NCI-H2196 (cell line): ENCODE measurements around the gene COL13A1.

Experiments
- DNase-seq: peaks from one replicate; lab custom pipeline; 2025; ENCODE audit not compliant: unreplicated experiment; lab: John Stamatoyannopoulos, UW

The COL13A1 gene

DNA sequence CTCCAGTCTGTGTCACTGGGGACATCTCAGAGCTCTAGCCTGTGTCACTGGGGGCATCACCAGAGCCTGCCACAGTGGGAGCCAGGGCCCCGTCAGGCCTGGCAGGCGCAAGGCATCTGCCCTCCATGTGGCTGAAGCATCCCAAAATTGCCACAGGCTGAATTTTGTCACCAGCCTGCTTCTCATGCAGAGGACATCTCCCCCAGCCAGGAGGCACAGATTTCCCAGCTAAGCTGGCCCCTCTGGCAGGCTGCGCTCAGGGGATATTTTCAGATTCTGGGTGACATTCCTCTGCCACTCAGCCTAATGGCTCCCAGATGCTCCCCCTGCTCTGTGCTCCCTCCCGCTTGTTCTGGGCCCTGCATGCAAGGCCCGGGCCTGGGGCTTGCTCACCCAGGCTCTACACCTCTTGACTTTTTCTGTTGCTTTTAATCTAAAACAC lies 64.6 kb downstream of the COL13A1 start:
- DNase-seq = no peak

DNA sequence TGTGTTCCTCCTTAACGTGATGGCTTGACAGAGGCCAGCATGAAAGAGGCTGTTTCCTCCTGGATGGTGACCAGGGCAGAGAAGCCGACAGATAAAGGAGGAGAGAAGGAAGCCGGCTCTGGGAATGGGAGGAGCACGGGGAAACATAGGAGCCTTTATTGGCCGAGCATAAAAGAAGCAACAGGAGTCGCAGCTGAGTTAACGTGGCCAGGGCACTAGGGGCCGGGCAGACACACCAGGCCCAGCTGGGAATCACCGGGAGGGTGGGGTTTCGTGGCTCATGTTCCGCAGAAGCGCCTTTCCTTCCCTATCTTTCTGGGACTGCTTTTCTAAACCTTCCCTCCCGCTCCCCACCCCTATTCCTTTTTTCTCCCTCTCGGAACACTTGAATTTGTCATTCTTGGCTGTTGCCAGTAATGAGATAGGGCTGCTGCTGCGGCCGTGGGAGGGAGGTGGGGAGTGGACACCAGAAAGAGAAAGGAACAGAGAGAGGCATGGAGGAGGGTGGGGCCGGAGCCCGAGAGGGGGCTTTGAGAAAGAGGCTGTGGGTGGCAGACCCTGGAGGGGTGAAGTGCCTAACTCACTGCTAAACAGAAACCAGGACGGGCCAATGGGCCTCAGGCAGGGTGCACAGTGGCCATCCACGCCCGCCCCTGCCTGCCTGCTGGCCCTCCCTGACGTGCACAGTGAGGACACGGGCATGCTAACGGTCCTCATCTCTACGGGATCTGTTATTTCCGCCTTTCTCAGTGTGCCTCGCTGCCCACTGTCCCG lies 65.2 kb downstream of the COL13A1 start:
- DNase-seq = no peak

DNA sequence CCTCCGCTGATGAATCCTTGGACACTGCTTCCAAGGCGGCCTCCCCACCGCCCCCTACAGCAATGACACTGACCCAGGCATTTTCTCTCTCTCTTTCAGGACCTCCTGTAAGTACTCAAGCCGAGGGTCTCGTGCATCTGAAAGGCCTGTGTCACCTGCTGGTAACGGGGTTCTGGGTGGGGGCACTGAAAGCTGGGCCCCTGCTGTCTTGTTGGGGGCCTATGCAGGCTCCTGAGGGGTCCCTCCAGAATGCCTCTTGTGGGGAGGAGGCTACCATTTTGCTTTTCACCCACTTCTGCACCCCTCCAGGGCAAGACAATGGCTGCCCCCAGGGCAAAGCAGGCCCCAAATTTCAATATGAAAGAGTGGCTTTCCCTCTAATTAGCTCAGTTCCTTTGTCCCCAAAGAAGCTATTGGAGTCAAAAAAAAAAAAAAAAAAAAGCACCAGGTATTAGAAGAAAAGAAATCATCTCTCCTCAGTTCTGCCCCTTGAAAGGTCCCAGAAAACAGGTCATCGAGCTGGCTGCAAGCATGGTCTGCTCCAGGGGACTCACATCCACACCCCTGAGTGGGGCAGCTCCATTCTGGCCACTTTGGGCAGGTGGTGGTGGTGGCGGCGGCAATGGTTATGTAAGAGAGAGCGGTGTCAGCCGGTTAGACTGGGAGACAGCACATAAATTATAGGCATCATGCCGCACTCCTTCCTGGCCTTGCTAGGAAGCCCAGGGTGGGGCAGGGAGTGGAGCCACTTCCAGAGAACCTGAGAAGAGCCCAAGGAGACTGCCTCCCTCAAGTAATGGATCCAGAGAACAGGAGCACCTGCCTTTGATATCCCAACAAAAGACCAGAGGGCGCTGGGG lies 66.2 kb downstream of the COL13A1 start:
- no peak for DNase-seq

DNA sequence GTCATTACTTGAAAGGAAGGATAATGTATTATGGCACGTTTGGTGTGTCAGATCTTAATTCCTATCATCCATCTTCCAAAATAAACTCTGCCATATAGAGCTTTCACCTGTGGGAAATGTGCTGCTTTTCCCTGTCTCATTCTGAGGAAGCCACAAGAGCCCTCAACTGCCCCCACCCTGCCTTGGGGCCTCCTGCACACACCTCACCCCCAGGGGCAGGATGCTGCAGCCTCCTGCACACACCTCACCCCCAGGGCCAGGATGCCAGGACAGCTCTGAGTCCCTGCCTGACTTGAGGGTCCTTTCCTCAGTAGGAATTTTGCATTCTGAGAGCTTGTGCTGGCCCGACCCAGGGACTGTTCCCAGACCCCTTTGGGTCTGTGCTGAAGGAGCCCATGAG lies 67.1 kb downstream of the COL13A1 start:
- no peak for DNase-seq

DNA sequence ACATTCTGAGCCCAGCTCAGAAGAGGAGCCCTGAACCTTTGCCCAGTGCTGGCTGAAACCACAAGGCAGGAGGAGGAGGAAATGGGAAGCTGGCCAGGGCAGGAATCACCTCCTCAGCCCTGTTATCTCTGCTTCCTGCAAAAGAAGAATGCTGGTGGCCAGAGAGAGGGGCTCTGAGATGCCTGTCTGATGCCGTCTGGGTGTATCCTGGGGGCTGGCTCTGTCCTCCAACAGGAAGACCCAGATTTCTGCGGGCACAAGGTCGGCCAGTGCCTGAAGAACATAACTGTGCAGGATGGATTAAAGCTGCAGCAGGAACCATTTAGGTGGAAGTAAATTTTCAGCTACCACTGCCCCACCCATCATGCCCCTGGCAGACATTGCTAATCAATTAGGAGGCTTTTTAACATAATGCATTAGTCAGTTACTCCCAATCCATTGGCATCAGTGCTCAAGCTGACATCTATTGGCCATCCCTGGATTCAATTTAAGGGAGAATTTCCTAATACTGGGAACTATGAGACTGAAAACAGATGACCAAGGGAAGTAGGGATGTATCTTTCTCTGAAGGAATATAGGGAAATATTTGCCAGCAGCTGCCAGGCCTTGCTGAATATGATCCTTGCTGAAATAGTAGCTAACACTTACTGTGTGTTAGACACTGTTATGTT lies 67.7 kb downstream of the COL13A1 start:
- DNase-seq = no peak

DNA sequence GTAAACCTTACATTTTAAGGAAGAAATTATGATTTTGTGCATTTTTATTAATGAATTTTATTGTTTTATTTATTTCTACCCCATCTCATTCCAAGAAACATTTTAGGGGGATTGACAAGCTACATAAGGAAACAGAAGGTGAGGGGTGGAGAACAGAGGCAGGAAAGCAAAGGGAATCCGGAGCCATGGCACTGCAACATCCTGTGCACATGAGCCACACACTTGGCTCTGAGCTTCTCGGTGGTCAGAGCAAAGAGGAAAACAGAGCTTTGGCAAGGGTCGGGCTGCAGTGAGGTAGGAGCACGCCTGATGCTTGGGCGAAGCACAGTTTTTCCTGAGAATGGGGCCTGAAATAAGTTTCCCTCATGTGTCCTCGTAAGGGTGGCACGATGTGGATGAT lies 68.9 kb downstream of the COL13A1 start:
- no peak for DNase-seq

DNA sequence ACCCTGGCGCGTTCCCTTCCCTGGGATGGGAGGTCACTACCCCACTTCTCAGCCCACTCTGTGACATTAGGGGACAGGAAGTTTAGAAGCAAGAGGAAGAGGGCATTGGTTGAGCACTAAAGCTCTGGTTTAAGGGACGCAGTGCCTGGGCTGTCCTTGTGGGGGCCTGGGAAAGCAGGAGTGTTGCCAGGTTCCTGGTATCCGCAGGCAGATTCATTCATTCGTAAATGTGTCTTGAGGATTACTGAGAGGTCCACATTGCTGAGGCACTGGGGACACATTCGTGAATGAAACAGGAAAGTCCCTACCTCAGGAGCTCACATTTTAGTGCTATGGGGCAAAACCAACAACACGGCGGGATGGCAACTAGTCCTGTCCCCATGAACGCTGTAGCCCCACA lies 69.4 kb downstream of the COL13A1 start:
- DNase-seq = no peak

DNA sequence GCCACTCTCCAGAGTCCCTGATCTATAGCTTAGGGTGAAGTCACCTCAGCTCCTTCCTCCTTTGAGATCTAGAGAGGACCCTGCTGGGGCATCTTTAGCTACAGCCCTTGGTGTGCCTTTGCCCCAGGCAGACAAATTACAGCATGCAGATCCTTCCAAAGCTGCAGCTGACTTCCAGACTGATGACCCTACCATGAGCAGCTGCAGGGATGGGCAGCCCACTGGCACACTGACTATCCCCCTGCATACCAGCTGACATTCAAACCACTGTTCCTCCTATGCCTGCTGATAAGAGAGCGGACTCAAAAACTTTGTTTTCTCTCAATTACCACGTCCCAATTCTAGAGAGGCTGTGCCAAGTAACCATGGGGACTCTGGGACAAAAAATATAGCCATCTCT lies 70.6 kb downstream of the COL13A1 start:
- DNase-seq = no peak

DNA sequence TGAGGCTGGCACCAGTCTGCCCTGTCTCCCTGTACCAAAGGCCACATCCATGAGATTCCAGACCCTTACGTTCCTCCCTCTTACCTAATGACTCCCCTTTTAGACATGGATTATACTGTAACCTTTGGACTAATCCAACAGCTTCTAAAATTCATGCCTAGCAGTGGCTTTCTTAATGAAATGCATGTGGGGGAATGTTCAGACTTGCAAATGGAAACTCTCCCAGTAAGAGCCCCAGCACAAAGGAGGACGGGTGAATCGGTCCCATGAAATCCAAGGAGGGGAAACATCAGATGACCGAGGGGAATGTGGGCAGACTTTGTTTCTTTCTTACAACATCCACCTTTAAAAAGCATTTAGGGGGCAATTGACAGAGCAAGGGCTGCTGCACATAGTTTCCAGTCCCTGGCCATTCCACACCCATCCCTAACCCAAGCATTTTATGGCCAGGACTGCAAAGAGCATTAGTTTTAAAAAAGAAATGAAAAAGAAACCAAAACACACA lies 71.5 kb downstream of the COL13A1 start:
- DNase-seq = no peak

DNA sequence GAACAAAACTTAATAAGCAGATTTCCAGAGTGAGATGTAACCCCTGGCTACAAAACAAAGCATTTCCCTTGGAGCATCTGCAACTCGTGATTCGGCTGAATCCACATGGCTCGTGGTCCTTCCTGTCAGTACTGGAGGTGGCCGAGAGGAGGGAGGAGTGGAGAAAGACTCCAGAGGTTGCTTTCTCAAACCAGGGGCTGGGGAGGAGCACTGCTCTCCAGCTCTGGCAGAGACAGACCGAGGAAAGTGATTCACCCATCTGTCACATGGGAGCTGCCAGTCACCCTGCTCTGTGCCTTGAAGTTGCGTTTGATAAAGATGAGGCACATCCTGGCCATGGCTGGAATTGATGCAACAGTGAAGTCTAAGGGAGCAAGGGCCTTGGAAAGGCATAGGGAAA lies 72.7 kb downstream of the COL13A1 start:
- no peak for DNase-seq

DNA sequence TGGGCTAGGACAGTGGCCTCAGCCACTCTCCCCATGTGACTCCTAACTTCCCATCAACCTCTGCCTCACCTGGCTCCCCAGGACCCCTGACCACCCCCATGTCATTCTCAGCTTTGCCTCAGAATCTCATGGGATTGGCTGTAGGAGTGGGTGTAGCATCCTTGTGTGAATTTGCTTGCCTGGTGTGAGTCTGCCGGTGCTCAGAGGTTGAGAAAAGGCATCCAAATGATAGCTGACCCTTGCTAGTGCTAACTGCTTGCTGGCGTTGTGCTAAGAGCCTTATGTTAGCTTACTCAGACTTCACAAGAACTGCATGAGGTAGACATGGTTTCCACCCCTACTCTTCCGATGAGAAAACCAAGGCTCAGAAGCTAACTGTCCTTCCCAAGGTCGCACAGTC lies 74.2 kb downstream of the COL13A1 start:
- DNase-seq = no peak

DNA sequence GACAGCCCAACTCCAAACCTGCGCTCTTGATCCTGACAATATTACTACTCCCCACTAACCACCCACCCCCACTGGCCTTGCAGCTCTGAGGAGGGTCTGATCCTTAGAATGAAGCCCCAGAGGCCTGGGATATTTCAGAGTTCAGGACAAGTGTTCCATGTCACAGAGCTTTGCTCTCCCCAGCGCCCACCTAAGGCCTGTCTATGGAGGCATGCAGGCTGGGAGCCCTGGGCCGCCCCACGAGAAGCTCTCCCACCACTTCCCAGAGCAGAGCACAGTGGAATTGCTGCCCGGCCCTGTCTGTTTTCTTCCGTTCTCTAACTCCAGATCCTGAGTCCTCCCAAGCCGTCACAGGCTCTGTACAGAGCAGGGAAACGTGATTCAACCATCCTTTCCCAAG lies 74.6 kb downstream of the COL13A1 start:
- DNase-seq = no peak

DNA sequence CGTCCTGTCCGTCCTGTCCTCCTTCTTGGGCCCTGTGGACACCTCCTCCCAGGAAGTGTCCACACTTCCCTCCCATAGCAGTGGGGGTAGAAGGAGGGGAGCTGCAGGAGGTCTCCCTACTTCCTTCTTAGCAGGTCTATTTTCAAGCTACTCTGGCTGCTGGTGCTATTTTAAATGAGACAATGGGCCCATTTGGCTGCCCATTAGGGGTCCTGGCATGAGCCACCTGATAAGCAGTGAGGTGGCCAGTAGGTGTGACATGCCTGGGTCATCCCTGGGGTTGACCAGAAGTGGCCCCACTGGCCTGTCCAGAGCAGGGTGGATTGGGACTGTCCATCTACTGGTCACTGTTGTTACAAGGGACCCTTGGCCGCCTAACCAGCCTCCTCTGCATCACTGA lies 75.2 kb downstream of the COL13A1 start:
- no peak for DNase-seq

DNA sequence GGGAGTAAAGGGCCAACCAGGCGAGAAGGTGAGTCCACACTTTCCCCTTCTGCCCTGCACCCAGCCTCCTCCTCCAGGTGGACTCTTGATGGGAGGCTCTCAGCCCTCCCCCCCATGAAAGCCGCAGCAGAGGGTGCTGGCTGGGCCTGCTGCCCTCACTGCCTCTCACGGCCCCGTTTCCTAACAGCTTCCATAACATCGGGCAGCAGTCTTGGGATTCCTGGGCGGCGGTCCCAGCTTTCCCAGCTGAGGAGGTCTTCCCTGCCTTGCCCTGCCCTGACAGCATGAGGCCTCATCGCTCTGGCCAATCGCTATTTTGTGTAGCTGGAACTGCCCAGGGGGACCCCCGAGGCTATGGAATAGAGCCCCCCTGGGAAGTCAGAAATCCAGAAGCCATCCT lies 76.3 kb downstream of the COL13A1 start:
- no peak for DNase-seq

DNA sequence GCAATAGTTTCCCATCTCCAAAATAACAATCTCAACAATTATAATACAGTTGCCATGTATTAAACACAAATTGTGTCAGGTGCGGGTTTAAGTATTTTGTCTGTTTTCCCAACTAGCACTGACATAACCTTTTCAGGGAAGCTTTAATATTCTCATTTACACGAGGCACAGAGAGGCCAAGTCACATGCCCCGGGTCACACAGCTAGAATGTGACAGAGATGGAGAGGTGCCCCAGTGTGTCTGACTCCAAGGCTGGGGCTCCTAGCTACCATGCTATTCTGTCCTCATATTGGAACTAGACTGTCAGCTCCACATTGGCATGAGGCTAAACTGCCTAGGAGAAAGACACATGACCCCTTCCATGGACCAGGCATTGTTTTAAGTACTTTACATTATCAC lies 77.2 kb downstream of the COL13A1 start:
- no peak for DNase-seq

DNA sequence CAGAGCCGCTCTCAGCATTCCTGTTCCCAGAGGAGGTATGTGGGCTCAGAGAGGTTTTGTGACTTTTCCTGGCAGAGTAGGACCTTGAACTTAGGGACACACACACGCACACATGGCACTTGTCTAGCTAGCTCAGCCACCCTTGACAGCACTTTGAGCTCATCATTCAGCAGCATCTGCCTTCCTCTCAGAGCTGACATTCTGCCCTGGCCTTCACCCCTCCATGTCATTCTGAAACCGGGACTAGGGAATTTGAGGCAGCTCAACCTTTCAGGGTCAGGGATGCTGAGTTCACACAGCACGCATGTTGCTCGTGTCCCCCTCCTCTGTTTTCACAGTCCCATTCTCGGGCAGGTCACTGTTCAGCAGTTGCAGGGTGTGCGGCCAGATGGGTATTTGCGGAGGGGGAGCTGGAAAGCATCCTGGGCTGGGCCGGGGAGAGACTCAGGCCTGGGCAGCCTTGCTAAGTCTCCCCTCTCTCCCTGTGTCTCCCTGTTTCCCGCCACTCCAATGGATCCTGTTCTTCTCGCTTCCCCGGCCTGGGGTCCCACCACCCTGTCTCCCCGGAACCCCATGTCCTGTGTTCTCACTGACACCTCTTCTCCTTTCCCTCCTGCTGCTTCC lies 78.0 kb downstream of the COL13A1 start:
- no peak for DNase-seq

DNA sequence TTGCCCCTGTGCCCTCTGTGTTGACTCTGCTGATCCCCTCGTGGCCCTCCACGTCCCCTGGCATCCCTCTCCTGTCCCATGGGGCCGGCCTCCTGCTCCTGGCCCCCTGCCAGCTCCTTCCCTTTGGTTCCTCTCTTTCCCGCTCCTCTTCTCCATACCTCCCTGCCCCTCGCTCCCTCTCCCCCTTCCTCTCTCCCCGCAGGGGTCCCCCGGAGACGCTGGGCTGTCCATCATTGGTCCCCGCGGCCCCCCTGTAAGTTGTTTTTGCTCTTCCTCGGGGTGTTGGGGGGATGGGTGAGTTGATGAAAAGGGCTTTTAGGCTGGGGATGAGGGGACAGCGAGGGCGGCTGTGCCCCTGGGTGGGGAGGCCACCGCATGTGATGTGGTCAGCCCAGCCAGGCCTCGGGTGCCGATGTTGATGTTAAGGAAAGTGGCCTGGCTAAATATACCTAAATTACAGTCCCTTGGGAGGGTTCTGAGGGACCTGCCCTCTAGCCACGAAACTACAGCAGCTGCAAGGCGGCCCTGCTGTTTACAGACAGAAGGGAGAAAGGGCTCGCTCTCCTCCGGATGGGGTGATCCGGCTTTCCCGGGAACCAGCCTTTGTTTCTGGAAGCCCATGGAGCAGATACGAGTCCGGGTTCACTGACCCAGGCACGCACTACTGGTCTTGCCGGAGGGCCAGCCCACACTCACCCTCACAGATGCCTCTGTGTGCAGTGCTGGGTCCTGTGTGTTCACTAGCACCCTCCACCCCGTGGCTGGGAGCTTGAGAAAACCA lies 78.8 kb downstream of the COL13A1 start:
- no peak for DNase-seq

DNA sequence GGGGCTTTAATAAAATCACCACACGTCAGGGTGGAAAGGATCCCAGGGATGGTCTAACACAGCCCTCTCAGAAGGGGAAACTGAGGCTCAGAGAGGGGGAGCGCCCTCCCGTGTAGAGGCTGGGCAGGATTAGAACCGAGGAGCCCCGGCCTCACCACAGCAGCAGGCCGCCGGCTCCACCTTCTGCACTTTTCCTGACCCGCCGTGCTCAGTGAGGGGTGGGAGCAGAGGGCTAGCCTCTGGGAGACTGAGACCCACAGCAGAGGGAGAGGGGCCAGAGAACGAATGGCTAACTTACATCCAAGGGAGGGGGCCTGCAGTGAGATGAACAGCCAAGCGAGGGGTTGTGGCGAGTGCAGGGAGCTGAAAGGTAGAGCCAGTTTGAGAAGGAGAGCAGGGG lies 79.5 kb downstream of the COL13A1 start:
- no peak for DNase-seq

DNA sequence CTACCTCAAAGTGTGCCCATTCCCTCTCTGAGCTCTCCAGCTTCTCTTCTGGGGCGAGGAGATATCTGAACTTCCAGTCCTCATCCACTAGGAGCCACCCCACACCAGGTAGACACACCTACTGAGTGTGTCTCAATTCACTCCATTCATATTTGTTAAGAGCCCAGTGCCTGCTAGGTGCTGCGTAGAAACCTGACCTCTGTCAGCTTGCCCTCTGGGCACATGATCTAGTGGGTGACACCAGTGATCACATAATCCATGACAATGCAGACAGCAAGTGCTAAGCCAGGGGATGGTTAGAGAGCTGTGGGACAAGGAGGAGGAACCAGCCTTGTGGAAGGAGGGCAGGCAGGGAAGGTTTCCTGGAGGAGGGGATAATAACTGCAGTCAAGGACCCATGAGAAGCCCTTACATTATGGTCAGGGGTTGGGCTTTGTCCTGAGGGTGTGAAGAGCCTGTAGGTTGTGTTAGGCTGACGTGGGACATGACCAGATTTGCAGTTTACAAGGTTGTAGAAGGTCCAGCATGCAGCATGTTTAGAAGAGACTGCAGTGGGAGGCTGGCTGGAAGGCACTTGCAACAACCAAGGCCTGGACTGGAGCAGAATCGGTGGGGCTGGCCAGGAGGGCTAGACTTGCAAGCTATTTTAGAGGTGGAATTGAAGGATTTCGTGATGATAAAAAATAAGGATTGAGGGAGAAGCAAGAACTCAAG lies 81.8 kb downstream of the COL13A1 start:
- peak; percentile 4 for DNase-seq

DNA sequence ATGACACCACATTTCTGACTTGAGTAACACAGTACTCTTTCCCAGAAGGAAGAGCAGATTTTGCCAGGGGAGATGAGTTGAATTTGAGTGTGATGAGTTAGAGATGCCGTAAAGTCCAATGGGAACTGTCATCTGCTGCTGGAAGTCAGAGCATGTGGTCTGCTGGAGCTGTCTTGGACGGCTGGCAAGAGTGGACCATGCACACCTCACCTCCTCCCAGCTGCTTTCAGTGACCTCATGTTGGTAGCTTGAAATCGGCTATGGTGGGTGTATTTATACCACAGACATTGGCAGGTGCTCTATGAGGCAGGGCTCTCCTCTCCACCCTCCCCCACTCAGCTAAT lies 82.3 kb downstream of the COL13A1 start:
- DNase-seq = no peak
